ENCODE results near the gene CABYR. TPM values are rescaled to one million over a fixed set of nuclear protein-coding genes. Genes with fewer than 3 reads are reported as not detected.

The CABYR gene
- total RNA-seq, 1 experiment from 2014 or later: 10.6 TPM

GRCh38 chr18:24114924-24115549 lies 23.8 kb upstream of the CABYR start:
- Mint-ChIP-seq H3K4me3 (ENCODE audit: low read depth, unreplicated experiment) (no peak overlapping the region), H3K27me3 (ENCODE audit: unreplicated experiment) (no peaks in the 10 kb centered on the region), H3K4me1 (ENCODE audit: low read depth, unreplicated experiment) (peaks cover 47% of the 10 kb centered on the region), H3K9me3 (ENCODE audit: low read depth, unreplicated experiment) (no peaks in the 10 kb centered on the region), H3K27ac (ENCODE audit: unreplicated experiment) (no peak overlapping the region), H3K36me3 (ENCODE audit: insufficient read depth, unreplicated experiment) (no peaks in the 10 kb centered on the region)
- no TSS peak for BruUV-seq (replicated peaks)
- TF ChIP-seq CTCF (IDR thresholded peaks at IDR 0.05; ENCODE audit: unreplicated experiment): no peak
- CTCF ChIA-PET: no interaction called here
- intact Hi-C loops (cut with micrococcal nuclease; ENCODE audit: unreplicated experiment): loop anchor here (5.0 to 10.0 kb wide), 4 partner anchors 38 to 290 kb away; no protein-coding TSS in a partner anchor
- DNase-seq: no peak

GRCh38 chr18:24115628-24116027 lies 23.2 kb upstream of the CABYR start:
- no peak overlapping the region for H3K27ac Mint-ChIP-seq (ENCODE audit: unreplicated experiment)
- H3K9me3 Mint-ChIP-seq (ENCODE audit: low read depth, unreplicated experiment): peaks cover under 1% of the 10 kb centered on the region
- peaks cover 47% of the 10 kb centered on the region for H3K4me1 Mint-ChIP-seq (ENCODE audit: low read depth, unreplicated experiment)
- intact Hi-C loops (cut with micrococcal nuclease; ENCODE audit: unreplicated experiment): loop anchor here (5.0 to 10.0 kb wide), 2 partner anchors 98 to 291 kb away; no protein-coding TSS in a partner anchor
- CTCF ChIA-PET: no interaction called here
- no peak overlapping the region for H3K4me3 Mint-ChIP-seq (ENCODE audit: low read depth, unreplicated experiment)
- BruUV-seq (replicated peaks): no TSS peak
- no peak for DNase-seq
- no peaks in the 10 kb centered on the region for H3K27me3 Mint-ChIP-seq (ENCODE audit: unreplicated experiment)
- no peak for TF ChIP-seq CTCF (IDR thresholded peaks at IDR 0.05; ENCODE audit: unreplicated experiment)
- no peaks in the 10 kb centered on the region for H3K36me3 Mint-ChIP-seq (ENCODE audit: insufficient read depth, unreplicated experiment)

GRCh38 chr18:24118750-24119577 lies 19.9 kb upstream of the CABYR start:
- peak; percentile 74 for DNase-seq
- H3K4me3 Mint-ChIP-seq (ENCODE audit: low read depth, unreplicated experiment): no peak overlapping the region
- CTCF ChIA-PET: interaction anchor here (0.7 kb wide), 1 partner anchor 15 kb away, joined by 3 read pairs; no protein-coding TSS in a partner anchor
- no peaks in the 10 kb centered on the region for H3K36me3 Mint-ChIP-seq (ENCODE audit: insufficient read depth, unreplicated experiment)
- H3K9me3 Mint-ChIP-seq (ENCODE audit: low read depth, unreplicated experiment): peaks cover 4% of the 10 kb centered on the region
- BruUV-seq (replicated peaks): no TSS peak
- no peak overlapping the region for H3K27ac Mint-ChIP-seq (ENCODE audit: unreplicated experiment)
- intact Hi-C loops (cut with micrococcal nuclease; ENCODE audit: unreplicated experiment): loop anchor here (1.0 to 10.0 kb wide), 3 partner anchors 102 to 294 kb away; no protein-coding TSS in a partner anchor
- TF ChIP-seq CTCF (IDR thresholded peaks at IDR 0.05; ENCODE audit: unreplicated experiment): peak; percentile 81
- no peaks in the 10 kb centered on the region for H3K27me3 Mint-ChIP-seq (ENCODE audit: unreplicated experiment)
- H3K4me1 Mint-ChIP-seq (ENCODE audit: low read depth, unreplicated experiment): peaks cover 25% of the 10 kb centered on the region

- DNase-seq: no peak
- intact Hi-C loops (cut with micrococcal nuclease; ENCODE audit: unreplicated experiment): no loop called here
- Mint-ChIP-seq H3K36me3 (ENCODE audit: insufficient read depth, unreplicated experiment) (no peaks in the 10 kb centered on the region), H3K9me3 (ENCODE audit: low read depth, unreplicated experiment) (peaks cover 4% of the 10 kb centered on the region), H3K27ac (ENCODE audit: unreplicated experiment) (no peak overlapping the region), H3K4me1 (ENCODE audit: low read depth, unreplicated experiment) (peaks cover 8% of the 10 kb centered on the region), H3K4me3 (ENCODE audit: low read depth, unreplicated experiment) (no peak overlapping the region), H3K27me3 (ENCODE audit: unreplicated experiment) (no peaks in the 10 kb centered on the region)
- CTCF ChIA-PET: no interaction called here
- BruUV-seq (replicated peaks): no TSS peak
- no peak for TF ChIP-seq CTCF (IDR thresholded peaks at IDR 0.05; ENCODE audit: unreplicated experiment)
These were observed 18.2 kb upstream of the CABYR start for GRCh38 chr18:24120676-24121075.
